Stimulated activated CD4-positive, alpha-beta T cell treated with anti-CD3 and anti-CD28 coated beads, TNF-alpha, amount 100 ng/mL, for 1 hour (primary cell): Measurements from ENCODE around the gene SMARCA2.

Experiments
- DNase-seq, 3 donors: peaks; one replicate each; pipeline ENCODE4 v3.0.0-alpha.2; 2020; ENCODE audit warnings: low read depth in 3 of 3, low spot score in 1 of 3

SMARCA2 gene

GRCh38 chr9:2208465-2208864 lies 193.3 kb downstream of the SMARCA2 start:
- DNase-seq, result no peak

GRCh38 chr9:2208991-2209390 lies 193.8 kb downstream of the SMARCA2 start:
- DNase-seq, result no peak

GRCh38 chr9:2209400-2209799 lies 194.3 kb downstream of the SMARCA2 start:
- DNase-seq, result no peak

- no peak for DNase-seq
Observed at GRCh38 chr9:2210201-2210600, 195.1 kb downstream of the SMARCA2 start.

GRCh38 chr9:2213830-2214468 lies 198.8 kb downstream of the SMARCA2 start:
- no peak for DNase-seq

GRCh38 chr9:2214707-2215106 lies 199.6 kb downstream of the SMARCA2 start:
- no peak for DNase-seq

GRCh38 chr9:2215921-2216441 lies 200.8 kb downstream of the SMARCA2 start:
- no peak for DNase-seq

- DNase-seq, result no peak
Observed at GRCh38 chr9:2216591-2216990, 201.4 kb downstream of the SMARCA2 start.

GRCh38 chr9:2217540-2217939 lies 202.4 kb downstream of the SMARCA2 start:
- no peak for DNase-seq

GRCh38 chr9:2220036-2220435 lies 204.9 kb downstream of the SMARCA2 start:
- no peak for DNase-seq

GRCh38 chr9:2227144-2227867 lies 212.2 kb downstream of the SMARCA2 start:
- no peak for DNase-seq

- DNase-seq, result no peak
Observed at GRCh38 chr9:2228132-2228531, 213.0 kb downstream of the SMARCA2 start.

GRCh38 chr9:2228641-2229040 lies 213.5 kb downstream of the SMARCA2 start:
- no peak for DNase-seq

- DNase-seq, result no peak
Observed at GRCh38 chr9:2229109-2229721, 214.1 kb downstream of the SMARCA2 start.

- no peak for DNase-seq
Observed at GRCh38 chr9:2230362-2230761, 215.2 kb downstream of the SMARCA2 start.

- DNase-seq, result no peak
Observed at GRCh38 chr9:2231101-2231500, 216.0 kb downstream of the SMARCA2 start.

GRCh38 chr9:2231829-2232228 lies 216.7 kb downstream of the SMARCA2 start:
- no peak for DNase-seq

GRCh38 chr9:2233274-2233673 lies 218.1 kb downstream of the SMARCA2 start:
- DNase-seq, result no peak

- no peak for DNase-seq
Observed at GRCh38 chr9:2234371-2234893, 219.3 kb downstream of the SMARCA2 start.

- no peak for DNase-seq
Observed at GRCh38 chr9:2235623-2236022, 220.5 kb downstream of the SMARCA2 start.

- DNase-seq, result no peak
Observed at GRCh38 chr9:2236850-2237249, 221.7 kb downstream of the SMARCA2 start.

GRCh38 chr9:2241461-2241835 lies 226.3 kb downstream of the SMARCA2 start:
- DNase-seq, result no peak
